ENCODE measurements around the gene JAZF1.

DNA sequence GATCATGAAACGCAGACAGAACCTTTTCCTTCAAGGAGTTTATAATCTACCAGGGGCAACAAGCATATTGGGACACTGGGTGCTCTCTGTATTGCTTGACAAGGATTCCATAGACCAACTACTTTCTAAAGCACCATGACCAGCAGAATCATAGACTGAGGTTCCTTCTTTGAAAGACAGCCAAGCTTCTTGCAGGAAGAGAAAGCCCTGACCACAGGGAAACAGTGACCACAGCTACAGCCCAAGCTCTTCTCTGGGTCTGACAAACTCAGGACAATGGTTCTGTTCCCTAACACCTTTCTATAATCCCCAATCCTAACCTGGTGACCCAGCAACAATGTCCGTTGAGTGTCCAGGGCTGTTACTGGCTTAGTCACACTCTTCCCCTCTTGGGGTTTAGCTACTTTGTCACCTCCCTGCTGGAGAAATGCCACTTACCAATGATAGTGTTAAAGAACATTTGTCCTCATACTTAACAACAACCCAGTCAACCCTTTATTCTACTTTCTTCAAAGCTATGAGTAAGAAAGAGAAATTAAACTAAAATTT lies 155.7 kb downstream of the JAZF1 start:
- TF ChIP-seq TAF1 (IDR thresholded peaks at IDR 0.05; ENCODE audit: borderline replicate concordance, insufficient read depth, low read length): no peak
- no peak for TF ChIP-seq POLR2AphosphoS5 (IDR thresholded peaks at IDR 0.05; ENCODE audit: low read depth, low read length)
- TF ChIP-seq, protein P1, sequence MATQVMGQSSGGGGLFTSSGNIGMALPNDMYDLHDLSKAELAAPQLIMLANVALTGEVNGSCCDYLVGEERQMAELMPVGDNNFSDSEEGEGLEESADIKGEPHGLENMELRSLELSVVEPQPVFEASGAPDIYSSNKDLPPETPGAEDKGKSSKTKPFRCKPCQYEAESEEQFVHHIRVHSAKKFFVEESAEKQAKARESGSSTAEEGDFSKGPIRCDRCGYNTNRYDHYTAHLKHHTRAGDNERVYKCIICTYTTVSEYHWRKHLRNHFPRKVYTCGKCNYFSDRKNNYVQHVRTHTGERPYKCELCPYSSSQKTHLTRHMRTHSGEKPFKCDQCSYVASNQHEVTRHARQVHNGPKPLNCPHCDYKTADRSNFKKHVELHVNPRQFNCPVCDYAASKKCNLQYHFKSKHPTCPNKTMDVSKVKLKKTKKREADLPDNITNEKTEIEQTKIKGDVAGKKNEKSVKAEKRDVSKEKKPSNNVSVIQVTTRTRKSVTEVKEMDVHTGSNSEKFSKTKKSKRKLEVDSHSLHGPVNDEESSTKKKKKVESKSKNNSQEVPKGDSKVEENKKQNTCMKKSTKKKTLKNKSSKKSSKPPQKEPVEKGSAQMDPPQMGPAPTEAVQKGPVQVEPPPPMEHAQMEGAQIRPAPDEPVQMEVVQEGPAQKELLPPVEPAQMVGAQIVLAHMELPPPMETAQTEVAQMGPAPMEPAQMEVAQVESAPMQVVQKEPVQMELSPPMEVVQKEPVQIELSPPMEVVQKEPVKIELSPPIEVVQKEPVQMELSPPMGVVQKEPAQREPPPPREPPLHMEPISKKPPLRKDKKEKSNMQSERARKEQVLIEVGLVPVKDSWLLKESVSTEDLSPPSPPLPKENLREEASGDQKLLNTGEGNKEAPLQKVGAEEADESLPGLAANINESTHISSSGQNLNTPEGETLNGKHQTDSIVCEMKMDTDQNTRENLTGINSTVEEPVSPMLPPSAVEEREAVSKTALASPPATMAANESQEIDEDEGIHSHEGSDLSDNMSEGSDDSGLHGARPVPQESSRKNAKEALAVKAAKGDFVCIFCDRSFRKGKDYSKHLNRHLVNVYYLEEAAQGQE (IDR thresholded peaks at IDR 0.05; ENCODE audit: insufficient read depth in 1 of 2, low read depth in 2 of 2, low read length in 2 of 2): no peak
- TF ChIP-seq FOXP2 (optimal IDR thresholded peaks at IDR 0.05; ENCODE audit: borderline replicate concordance, extremely low read depth, extremely low read length, insufficient read depth): no peak
- TF ChIP-seq SIN3A (IDR thresholded peaks at IDR 0.05; ENCODE audit: borderline replicate concordance, insufficient read depth, low read length): no peak
